ENCODE results near the gene TUBA4B. TPM values are rescaled to one million over a fixed set of nuclear protein-coding genes. Genes with fewer than 3 reads are reported as not detected.

The TUBA4B gene
- total RNA-seq, 1 experiment from 2014 or later = not detected

DNA sequence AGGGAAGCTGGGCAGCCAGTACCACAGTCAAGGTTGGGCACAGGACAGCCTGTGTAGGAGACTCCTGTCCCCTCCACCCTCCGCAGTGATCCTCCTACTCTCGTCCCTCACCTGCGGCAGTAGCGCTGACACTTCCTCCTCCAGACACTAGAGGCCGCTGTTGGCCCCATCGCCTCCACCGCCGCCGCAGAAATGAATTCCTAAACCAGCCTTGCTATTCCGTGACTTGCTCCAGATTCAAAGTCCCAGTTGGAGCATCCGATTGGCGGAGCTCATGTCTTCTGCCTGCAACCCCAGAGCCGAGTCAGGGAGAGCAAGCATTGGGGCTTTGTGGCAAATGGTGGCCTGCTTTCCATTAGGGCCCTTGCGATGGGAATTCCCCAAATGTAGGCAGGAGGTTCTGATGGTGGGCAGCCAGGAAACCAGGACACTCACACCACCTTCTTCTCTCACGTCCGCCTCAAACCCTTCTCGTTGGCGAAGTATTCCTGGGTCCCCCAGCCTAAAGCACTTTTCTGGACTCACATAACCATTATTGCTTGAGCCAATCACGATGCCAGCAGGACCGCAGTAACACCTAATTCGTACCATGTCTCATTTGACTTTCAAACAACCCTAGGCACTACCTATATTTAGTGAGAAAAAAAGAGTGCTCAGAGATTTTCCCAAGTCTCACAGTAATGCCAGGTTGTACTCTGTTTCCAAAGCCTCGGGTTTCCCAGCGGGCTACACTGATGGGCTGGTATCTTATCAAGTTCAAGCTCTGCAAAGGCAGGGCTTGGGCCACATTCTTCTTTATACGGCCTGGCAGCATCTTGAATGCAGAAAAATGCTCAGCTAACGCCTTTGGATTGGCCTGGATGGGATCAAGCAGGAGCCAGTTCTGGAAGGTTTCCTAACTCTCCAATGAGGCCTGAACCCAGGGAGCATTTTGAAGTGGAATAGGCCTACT, 24.9 kb downstream of the TUBA4B start:
- no TSS peak for BruUV-seq (replicated peaks)
- POLR2A ChIA-PET = interaction anchor here (0.6 kb wide), 1 partner anchor 33 kb away, joined by 4 read pairs; no protein-coding TSS in a partner anchor
- TF ChIP-seq SIN3A (IDR thresholded peaks at IDR 0.05; ENCODE audit: borderline replicate concordance, insufficient read depth, low read depth, low read length) (no peak), TCF7L2 (IDR thresholded peaks at IDR 0.05; ENCODE audit: low read depth, low read length) (no peak), POLR2AphosphoS5 (IDR thresholded peaks at IDR 0.05; ENCODE audit: low read depth, low read length) (no peak)
- TF ChIP-seq, protein P1, sequence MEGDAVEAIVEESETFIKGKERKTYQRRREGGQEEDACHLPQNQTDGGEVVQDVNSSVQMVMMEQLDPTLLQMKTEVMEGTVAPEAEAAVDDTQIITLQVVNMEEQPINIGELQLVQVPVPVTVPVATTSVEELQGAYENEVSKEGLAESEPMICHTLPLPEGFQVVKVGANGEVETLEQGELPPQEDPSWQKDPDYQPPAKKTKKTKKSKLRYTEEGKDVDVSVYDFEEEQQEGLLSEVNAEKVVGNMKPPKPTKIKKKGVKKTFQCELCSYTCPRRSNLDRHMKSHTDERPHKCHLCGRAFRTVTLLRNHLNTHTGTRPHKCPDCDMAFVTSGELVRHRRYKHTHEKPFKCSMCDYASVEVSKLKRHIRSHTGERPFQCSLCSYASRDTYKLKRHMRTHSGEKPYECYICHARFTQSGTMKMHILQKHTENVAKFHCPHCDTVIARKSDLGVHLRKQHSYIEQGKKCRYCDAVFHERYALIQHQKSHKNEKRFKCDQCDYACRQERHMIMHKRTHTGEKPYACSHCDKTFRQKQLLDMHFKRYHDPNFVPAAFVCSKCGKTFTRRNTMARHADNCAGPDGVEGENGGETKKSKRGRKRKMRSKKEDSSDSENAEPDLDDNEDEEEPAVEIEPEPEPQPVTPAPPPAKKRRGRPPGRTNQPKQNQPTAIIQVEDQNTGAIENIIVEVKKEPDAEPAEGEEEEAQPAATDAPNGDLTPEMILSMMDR (IDR thresholded peaks at IDR 0.05) = peak; percentile 99
- Histone ChIP-seq H3K27me3 (ENCODE audit: control insufficient read depth, insufficient read depth, low read length) (no peaks in the 10 kb centered on the region), H3K36me3 (ENCODE audit: control insufficient read depth, insufficient read depth, low read length) (no peaks in the 10 kb centered on the region; the same call in 1 of the 2 replicates), H3K27ac (ENCODE audit: low read length) (peak overlapping the region; percentile 95), H3K4me1 (ENCODE audit: control insufficient read depth, insufficient read depth, low read length) (peaks cover 39% of the 10 kb centered on the region), H3K4me3 (ENCODE audit: low read depth in 2 of 2, low read length in 2 of 2) (peak overlapping the region in 1 of 2 experiments; percentile 80; a peak in 3 of 4 replicates), H3K9me3 (ENCODE audit: control insufficient read depth, insufficient read depth, low read depth, low read length) (no peaks in the 10 kb centered on the region)
- in situ Hi-C loops (cut with HindIII; ENCODE audit: low pct_unique_long_range_greater_than_20kb, low sequenced_read_pairs) = no loop called here
- peak; percentile 49 for ATAC-seq
- CTCF ChIA-PET = interaction anchor here (0.5 to 1.9 kb wide), 6 partner anchors 14 to 650 kb away, joined by 3 to 17 read pairs (median 4); no protein-coding TSS in a partner anchor
- no peak for DNase-seq (ENCODE audit: low read depth, low spot score)
- intact Hi-C loops (cut with micrococcal nuclease; ENCODE audit: unreplicated experiment) = no loop called here

DNA sequence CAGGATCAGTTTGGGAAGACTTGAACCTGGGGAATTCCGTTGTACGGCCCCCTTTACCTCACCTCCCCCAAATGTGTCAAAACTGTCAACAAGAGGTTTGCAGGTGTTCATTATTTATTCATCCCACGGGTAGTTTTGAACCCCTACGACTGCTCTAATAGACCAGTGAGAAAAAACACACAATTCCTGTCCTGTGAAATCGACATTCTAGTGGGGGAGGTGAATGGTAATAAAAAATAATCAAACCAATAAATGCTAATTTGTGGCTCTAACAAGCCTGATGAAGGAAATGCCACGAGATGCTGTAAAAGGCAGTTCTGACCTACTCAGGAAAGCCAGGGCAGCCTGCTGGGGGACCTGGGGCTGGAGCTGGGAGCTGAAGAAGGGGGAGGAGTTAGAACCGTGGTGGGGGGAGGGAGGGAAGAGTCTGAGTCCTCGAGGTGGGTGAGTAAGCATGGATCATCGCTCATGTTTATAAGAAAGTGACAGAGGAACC, 25.7 kb downstream of the TUBA4B start:
- in situ Hi-C loops (cut with HindIII; ENCODE audit: low pct_unique_long_range_greater_than_20kb, low sequenced_read_pairs) (no loop called here), intact Hi-C loops (cut with micrococcal nuclease; ENCODE audit: unreplicated experiment) (no loop called here)
- peak overlapping the region; percentile 65 to 80 for H3K4me3 ChIP-seq (ENCODE audit: low read depth in 2 of 2, low read length in 2 of 2)
- ATAC-seq (no peak), DNase-seq (ENCODE audit: low read depth, low spot score) (no peak)
- POLR2A ChIA-PET = interaction anchor here (0.6 kb wide), 1 partner anchor 34 kb away, joined by 4 read pairs; no protein-coding TSS in a partner anchor
- H3K4me1 ChIP-seq (ENCODE audit: control insufficient read depth, insufficient read depth, low read length) = peaks cover 35% of the 10 kb centered on the region
- H3K36me3 ChIP-seq (ENCODE audit: control insufficient read depth, insufficient read depth, low read length) = no peaks in the 10 kb centered on the region; the same call in 1 of the 2 replicates
- peak overlapping the region; percentile 95 for H3K27ac ChIP-seq (ENCODE audit: low read length)
- no TSS peak for BruUV-seq (replicated peaks)
- H3K27me3 ChIP-seq (ENCODE audit: control insufficient read depth, insufficient read depth, low read length) = no peaks in the 10 kb centered on the region
- TF ChIP-seq POLR2AphosphoS5 (IDR thresholded peaks at IDR 0.05; ENCODE audit: low read depth, low read length) (no peak), SIN3A (IDR thresholded peaks at IDR 0.05; ENCODE audit: borderline replicate concordance, insufficient read depth, low read depth, low read length) (no peak), TCF7L2 (IDR thresholded peaks at IDR 0.05; ENCODE audit: low read depth, low read length) (no peak)
- TF ChIP-seq, protein P2, sequence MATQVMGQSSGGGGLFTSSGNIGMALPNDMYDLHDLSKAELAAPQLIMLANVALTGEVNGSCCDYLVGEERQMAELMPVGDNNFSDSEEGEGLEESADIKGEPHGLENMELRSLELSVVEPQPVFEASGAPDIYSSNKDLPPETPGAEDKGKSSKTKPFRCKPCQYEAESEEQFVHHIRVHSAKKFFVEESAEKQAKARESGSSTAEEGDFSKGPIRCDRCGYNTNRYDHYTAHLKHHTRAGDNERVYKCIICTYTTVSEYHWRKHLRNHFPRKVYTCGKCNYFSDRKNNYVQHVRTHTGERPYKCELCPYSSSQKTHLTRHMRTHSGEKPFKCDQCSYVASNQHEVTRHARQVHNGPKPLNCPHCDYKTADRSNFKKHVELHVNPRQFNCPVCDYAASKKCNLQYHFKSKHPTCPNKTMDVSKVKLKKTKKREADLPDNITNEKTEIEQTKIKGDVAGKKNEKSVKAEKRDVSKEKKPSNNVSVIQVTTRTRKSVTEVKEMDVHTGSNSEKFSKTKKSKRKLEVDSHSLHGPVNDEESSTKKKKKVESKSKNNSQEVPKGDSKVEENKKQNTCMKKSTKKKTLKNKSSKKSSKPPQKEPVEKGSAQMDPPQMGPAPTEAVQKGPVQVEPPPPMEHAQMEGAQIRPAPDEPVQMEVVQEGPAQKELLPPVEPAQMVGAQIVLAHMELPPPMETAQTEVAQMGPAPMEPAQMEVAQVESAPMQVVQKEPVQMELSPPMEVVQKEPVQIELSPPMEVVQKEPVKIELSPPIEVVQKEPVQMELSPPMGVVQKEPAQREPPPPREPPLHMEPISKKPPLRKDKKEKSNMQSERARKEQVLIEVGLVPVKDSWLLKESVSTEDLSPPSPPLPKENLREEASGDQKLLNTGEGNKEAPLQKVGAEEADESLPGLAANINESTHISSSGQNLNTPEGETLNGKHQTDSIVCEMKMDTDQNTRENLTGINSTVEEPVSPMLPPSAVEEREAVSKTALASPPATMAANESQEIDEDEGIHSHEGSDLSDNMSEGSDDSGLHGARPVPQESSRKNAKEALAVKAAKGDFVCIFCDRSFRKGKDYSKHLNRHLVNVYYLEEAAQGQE (IDR thresholded peaks at IDR 0.05; ENCODE audit: insufficient read depth in 1 of 2, low read depth in 2 of 2, low read length in 1 of 2) = no peak
- TF ChIP-seq, protein P1 (IDR thresholded peaks at IDR 0.05) = no peak
- CTCF ChIA-PET = interaction anchor here (0.5 to 1.9 kb wide), 6 partner anchors 13 to 651 kb away, joined by 3 to 17 read pairs (median 4); no protein-coding TSS in a partner anchor
- no peaks in the 10 kb centered on the region for H3K9me3 ChIP-seq (ENCODE audit: control insufficient read depth, insufficient read depth, low read depth, low read length)

Measured in Panc1 (cell line).